NCI-H748 (cell line): Measurements from ENCODE around the gene CDC42BPG.

ENCODE experiments used
- DNase-seq: peaks from one replicate; lab custom pipeline; 2025; ENCODE audit not compliant: unreplicated experiment; lab: John Stamatoyannopoulos, UW

Gene CDC42BPG

GRCh38 chr11:64810271-64810890 is 34.1 kb downstream of the CDC42BPG start, which contains the start of gene MEN1:
Gene MEN1 (minus strand): TSS chr11:64810551. CDS start chr11:64810109, 442 bp downstream.
- peak; percentile 99 for DNase-seq

DNA sequence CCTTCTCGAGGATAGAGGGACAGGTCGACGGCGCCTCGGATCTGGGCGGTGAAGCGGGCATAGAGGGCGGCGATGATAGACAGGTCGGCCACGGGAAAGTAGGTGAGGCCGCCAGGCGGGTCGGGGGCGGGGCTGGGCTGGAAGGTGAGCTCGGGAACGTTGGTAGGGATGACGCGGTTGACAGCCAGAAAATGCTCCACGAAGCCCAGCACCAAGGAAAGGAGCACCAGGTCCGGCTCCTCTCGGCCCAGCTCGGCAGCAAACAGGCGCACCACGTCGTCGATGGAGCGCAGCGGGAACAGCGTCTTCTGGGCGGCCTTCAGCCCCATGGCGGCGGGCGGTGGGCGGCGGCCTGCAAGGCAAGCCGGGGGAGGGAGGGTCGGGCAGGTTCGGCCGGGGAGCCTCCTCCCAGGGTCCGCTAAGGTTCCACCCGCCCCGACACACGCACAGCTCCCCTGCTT is 34.6 kb downstream of the CDC42BPG start:
- DNase-seq, result peak; percentile 62

- no peak for DNase-seq
Observed at GRCh38 chr11:64805481-64805880, 39.0 kb downstream of the CDC42BPG start.

DNA sequence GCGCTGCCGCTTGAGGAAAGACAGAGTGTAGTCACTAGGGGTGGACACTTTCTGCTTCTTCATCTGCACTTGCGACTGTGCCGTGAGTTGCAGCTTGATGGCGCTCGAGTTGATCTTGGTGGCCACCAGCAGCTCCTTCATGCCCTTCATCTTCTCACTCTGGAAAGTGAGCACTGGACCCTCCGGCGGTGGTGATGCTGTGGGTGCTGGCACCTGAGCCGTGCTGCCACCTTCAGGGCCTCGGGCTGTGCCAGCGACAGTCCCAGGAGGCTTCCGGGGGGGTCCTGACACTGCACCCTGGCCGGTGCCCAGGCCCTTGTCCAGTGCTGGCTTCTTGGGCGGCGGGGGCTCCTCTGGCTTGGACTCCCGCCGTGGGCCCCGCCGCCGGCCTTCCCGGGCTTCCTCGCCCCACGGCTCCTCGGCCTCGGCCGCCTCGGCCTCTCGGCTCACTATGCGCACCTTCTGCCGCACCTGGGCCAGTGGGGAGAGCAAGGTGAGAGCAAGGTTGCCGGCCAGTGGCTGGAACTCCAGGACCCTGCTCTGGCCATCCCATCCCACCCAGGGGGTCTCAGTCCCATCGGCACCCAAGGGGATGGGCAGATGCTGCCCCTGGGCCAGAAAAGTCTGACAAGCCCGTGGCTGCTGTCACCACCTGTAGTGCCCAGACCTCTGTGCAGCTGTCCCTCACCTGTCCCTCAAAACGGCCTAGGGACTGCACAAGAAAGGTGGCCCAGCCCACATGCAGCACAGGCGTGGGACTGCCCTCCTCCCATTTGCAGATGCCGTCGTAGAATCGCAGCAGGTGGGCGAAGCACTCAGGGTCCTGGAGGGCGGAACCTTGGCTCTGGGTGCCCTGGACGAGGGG is 39.9 kb downstream of the CDC42BPG start:
- peak; percentile 11 for DNase-seq

GRCh38 chr11:64803846-64804345 is 40.6 kb downstream of the CDC42BPG start:
- DNase-seq, result no peak

DNA sequence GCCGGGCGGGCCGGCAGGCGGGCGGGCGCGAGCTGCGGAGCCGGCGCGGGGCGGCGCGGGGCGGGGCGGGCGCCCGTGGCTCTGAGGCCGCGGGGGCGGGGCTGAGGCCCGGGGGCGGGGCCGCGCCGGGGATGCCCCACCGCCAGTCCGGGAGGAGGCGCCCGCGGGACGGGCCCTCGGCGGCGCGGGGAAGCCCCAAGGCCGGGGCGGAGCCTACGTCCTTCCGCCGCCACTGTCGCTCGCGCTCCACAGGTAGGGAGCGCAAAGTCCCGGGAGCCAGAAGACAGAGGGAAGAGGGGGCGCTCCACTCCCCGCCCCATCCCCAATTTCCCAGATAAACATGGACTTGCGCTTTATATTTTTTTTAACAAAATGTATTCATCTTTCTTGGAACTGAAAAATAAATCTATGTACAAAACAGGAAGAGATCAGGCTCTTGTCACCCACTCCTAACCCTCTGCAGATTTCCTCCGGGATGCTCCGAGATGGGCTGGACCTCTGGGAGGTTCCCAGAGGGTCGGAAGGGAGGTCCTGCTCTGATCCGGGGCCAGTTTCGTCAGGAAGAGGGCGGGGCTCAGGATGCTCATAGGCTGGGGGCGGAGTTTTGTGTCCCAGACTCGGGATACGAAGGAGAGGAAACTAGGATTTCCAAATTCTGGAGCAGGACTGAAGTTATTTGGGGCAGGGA is 41.2 kb downstream of the CDC42BPG start, which contains the start of gene MAP4K2:
Gene MAP4K2 (minus strand): TSS at position 57 of the 688 bp plus-strand sequence. CDS start 65 bp downstream, outside the sequence.
- peak; percentile 87 for DNase-seq

- DNase-seq, result peak; percentile 40
Observed at GRCh38 chr11:64802370-64803157, 41.9 kb downstream of the CDC42BPG start.

GRCh38 chr11:64801561-64802369 is 42.7 kb downstream of the CDC42BPG start:
- no peak for DNase-seq

DNA sequence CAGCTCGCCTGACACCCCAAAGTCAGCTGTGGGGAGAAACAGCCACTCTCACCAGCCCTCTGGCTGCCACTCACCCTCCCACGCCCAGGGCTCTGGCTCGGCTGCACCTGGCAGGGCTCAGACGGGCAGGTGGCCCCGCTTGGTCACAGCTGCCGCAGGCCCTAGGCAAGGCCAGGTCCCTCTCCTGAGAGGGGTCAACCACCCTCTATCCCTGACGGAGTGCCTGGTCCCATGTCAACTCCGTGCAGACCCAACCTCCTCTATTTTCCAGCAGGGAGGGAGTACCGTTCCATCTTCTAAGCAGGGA is 43.3 kb downstream of the CDC42BPG start:
- DNase-seq, result no peak

DNA sequence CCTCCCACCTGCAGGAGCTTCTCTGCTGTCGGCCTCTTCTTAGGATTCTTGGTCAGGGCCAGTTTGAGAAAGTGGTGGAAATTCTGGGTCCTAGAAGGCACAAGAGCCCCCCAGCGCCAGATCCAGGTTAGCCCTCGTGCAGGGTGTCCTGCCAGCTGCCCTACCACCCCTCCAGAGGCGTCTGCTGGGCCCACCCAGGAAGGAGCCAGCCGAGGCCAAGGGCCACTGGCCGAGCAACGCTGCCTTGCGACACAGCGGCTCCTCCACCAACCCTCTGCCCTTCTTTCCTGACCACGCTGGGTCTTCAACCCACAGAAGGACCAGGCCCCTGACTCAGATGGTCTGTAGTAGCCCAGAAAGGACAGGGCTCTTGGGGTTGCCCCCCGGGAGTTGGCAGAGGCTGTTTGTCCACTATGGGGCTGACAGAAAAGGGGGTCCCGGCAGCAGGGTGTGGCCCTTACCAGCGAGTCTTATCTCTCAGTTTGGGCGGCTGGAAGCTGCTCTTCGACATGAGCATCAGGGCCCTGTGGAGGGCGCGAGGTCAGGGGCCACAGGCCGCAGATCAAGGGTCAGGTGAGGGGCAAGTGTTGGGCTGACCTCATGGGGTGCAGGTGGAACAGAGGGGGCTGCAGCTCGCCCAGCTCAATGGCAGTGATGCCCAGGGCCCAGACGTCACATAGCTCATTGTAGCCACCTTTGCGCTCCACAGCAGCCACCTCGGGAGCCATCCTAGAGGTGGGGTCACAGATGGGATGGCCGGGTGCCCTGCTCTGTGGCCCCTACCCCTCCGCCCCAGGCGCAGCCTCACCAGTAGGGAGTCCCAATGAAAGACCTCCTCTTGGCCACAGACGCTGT is 43.9 kb downstream of the CDC42BPG start:
- no peak for DNase-seq

GRCh38 chr11:64799623-64800302 is 44.7 kb downstream of the CDC42BPG start:
- DNase-seq, result no peak

DNA sequence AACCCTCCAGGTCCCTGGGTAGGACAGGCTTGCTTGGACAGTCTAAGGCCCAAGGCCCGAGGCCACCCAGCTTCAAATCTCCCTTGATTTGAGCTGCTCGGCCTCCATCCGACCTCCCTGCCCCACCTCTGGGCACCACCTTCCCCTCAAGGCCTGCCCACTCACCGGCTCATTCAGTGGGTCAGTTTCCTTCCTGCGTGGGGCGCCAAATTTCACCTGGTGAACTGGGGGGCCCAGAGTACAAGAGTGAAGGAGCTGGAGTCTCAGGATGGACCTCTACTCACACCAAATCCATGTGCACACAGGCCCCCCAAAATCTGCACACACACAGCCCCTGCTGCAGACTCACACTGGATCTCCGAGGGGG is 45.2 kb downstream of the CDC42BPG start:
- no peak for DNase-seq

GRCh38 chr11:64796757-64797541 is 47.5 kb downstream of the CDC42BPG start:
- DNase-seq, result no peak

DNA sequence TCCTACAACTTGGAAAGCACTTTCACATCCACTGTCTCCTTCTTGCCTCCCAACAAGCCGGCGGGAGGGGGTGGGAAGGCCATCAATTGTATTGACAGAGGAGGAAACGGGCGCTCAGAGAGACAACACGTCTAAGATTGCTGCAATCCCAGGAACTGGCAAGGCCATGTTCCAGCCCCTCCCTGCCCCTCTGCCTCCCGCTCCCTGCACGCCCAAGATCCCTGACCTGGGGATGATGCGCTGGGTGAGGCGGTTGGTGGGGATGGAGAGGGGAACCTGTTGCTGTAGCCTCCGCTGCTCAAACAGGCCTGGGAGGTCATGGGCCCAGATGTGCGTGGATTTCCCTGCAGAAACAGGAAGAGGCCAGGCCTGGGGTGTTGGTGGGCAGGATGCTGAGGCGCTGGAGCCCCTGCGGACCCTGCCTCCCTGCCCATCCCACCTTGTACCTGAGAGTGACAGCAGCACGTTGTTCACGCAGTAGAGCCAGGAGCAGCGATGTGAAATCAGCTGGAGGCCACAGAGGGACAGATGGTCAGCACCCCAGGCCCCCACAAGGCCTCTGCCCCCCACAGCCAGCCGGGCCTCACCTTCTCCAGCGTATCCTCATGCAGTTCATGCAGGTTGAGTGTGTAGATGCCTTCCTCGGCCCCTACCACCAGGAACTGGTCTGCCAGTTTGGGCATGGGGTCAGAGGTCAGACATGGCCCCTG is 48.3 kb downstream of the CDC42BPG start:
- no peak for DNase-seq

- no peak for DNase-seq
Observed at GRCh38 chr11:64794526-64794925, 49.9 kb downstream of the CDC42BPG start.

GRCh38 chr11:64793271-64794160 is 50.9 kb downstream of the CDC42BPG start:
- no peak for DNase-seq
